ENCODE data around the gene SLC25A41. TPM values are rescaled to one million over a fixed set of nuclear protein-coding genes. Genes with fewer than 3 reads are reported as not detected.
"Not testable (repeated sequence)": the region's sequence is repeated elsewhere in the genome, so short reads cannot be mapped to it uniquely, and the experiment has no call there.

SLC25A41 gene
- polyA plus RNA-seq, 1 donor: 1.0 TPM

GRCh38 chr19:6428692-6429418 lies 4.7 kb downstream of the SLC25A41 start:
- DNase-seq: not testable (repeated sequence)

- DNase-seq: no peak
Measured at GRCh38 chr19:6427131-6427530, 6.4 kb downstream of the SLC25A41 start.

GRCh38 chr19:6425732-6426620 lies 7.6 kb downstream of the SLC25A41 start:
- no peak for DNase-seq

GRCh38 chr19:6424939-6425731 lies 8.4 kb downstream of the SLC25A41 start:
- DNase-seq: peak; percentile 100

GRCh38 chr19:6424195-6424938 lies 9.2 kb downstream of the SLC25A41 start, which contains the start of gene KHSRP:
Gene KHSRP, minus strand, starts transcription at chr19:6424811. Its CDS starts 110 bp downstream, at chr19:6424701.
- no peak for DNase-seq

- no peak for DNase-seq
Measured at GRCh38 chr19:6423499-6424194, 9.9 kb downstream of the SLC25A41 start.

- no peak for DNase-seq
Measured at GRCh38 chr19:6421075-6422014, 12.2 kb downstream of the SLC25A41 start.

- no peak for DNase-seq
Measured at GRCh38 chr19:6418562-6418932, 15.0 kb downstream of the SLC25A41 start.

- no peak for DNase-seq
Measured at GRCh38 chr19:6417713-6418561, 15.6 kb downstream of the SLC25A41 start.

- no peak for DNase-seq
Measured at GRCh38 chr19:6416658-6417405, 16.7 kb downstream of the SLC25A41 start.

GRCh38 chr19:6415591-6416190 lies 17.9 kb downstream of the SLC25A41 start:
- DNase-seq: no peak

GRCh38 chr19:6414793-6415590 lies 18.6 kb downstream of the SLC25A41 start:
- no peak for DNase-seq

- DNase-seq: no peak
Measured at GRCh38 chr19:6413721-6414643, 19.6 kb downstream of the SLC25A41 start.

GRCh38 chr19:6413291-6413690 lies 20.3 kb downstream of the SLC25A41 start:
- no peak for DNase-seq

GRCh38 chr19:6412447-6413091 lies 21.0 kb downstream of the SLC25A41 start:
- DNase-seq: no peak

All from left kidney (tissue), 2 donors.